GM13976 (cell line): Measurements from ENCODE around the gene COLEC12.

Experiments
- DNase-seq: peaks from one replicate; pipeline ENCODE4 v3.0.0; 2012; ENCODE audit warnings: low spot score
- in situ Hi-C: fragments of 300-500 bp; cut with MboI; formaldehyde crosslinking; loops from one replicate; pipeline ENCODE4 v1.12.0; 2022; ENCODE audit warnings: low sequenced_read_pairs, mixed read lengths, inconsistent platforms; ENCODE audit not compliant: unreplicated experiment
- TF ChIP-seq, protein P1 (sequence below): IDR thresholded peaks from 2 replicates; pipeline ENCODE4 v1.5.1; 2012; ENCODE audit warnings: borderline replicate concordance, mild to moderate bottlenecking; ENCODE audit not compliant: insufficient read depth; ENCODE audit errors: extremely low read depth, missing control alignments, control extremely low read depth

COLEC12 gene

GRCh38 chr18:449374-449773 lies 51.1 kb downstream of the COLEC12 start:
- no peak for DNase-seq
- in situ Hi-C loops: no loop called here
- TF ChIP-seq, protein P1, sequence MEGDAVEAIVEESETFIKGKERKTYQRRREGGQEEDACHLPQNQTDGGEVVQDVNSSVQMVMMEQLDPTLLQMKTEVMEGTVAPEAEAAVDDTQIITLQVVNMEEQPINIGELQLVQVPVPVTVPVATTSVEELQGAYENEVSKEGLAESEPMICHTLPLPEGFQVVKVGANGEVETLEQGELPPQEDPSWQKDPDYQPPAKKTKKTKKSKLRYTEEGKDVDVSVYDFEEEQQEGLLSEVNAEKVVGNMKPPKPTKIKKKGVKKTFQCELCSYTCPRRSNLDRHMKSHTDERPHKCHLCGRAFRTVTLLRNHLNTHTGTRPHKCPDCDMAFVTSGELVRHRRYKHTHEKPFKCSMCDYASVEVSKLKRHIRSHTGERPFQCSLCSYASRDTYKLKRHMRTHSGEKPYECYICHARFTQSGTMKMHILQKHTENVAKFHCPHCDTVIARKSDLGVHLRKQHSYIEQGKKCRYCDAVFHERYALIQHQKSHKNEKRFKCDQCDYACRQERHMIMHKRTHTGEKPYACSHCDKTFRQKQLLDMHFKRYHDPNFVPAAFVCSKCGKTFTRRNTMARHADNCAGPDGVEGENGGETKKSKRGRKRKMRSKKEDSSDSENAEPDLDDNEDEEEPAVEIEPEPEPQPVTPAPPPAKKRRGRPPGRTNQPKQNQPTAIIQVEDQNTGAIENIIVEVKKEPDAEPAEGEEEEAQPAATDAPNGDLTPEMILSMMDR: no peak

- in situ Hi-C loops: no loop called here
- no peak for DNase-seq
- TF ChIP-seq, protein P1: no peak
Observed at GRCh38 chr18:448116-448790, 52.2 kb downstream of the COLEC12 start.

- in situ Hi-C loops: no loop called here
- TF ChIP-seq, protein P1: no peak
- no peak for DNase-seq
Observed at GRCh38 chr18:446941-447560, 53.5 kb downstream of the COLEC12 start.

- in situ Hi-C loops: no loop called here
- no peak for DNase-seq
- TF ChIP-seq, protein P1: no peak
Observed at GRCh38 chr18:445055-445454, 55.4 kb downstream of the COLEC12 start.

- DNase-seq: no peak
- in situ Hi-C loops: no loop called here
- TF ChIP-seq, protein P1: no peak
Observed at GRCh38 chr18:438571-438970, 61.9 kb downstream of the COLEC12 start.

DNA sequence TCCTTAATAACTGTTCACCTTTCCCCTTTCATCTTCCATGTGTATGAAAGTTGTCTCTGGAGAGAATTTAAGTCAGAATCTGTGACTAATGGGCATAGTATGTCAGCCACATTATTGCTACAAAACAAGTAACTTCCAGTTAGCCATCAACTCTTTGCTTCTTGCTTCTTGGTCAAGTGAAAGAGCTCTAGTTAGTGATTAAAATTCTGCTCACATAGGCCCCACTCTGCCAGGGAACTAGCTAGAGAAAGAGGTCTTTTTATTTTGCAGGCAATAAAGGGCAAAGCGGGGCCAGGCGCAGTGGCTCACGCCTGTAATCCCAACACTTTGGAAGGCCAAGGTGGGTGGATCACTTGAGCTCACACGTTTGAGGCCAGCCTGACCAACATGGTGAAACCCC lies 64.6 kb downstream of the COLEC12 start:
- in situ Hi-C loops: no loop called here
- TF ChIP-seq, protein P1: no peak
- DNase-seq: no peak
